Activated CD4-positive, CD25-positive, alpha-beta regulatory T cell treated with anti-CD3 and anti-CD28 coated beads, Interleukin-2, amount 50 U/mL, for 16 hours (primary cell): Measurements from ENCODE around the gene CEL.

Source experiments
- DNase-seq: peaks from one replicate; pipeline ENCODE4 v3.0.0-alpha.2; 2020; ENCODE audit warnings: low read depth, low spot score

Gene CEL

DNA sequence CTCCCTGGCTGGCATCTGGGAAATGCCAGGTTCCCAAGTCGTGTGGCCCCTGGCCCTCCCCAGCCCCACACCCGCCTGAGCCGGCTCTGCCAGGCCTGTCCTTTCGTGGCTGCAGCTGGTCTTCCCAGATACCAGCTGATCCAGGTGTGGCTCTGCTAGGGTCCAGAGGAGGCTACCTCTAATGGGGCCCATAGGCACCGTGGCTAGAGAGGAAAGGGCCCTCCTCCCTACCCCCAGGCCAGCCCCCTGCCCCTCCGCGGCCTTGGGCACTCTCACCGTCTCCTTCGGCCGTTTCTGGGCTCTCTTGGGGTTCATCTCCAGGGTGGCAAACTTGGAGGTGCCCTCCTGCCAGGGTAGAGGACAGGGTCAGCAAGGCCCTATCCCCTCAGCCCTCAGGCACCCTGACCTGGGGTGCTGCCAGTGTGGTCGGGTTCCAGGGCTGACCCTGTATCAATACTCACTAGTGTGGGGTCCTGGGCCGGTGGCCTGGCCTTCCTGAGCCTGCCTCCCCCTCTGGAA lies 42.3 kb downstream of the CEL start:
- no peak for DNase-seq

- no peak for DNase-seq
These were observed 43.1 kb downstream of the CEL start for GRCh38 chr9:133104718-133105460.

DNA sequence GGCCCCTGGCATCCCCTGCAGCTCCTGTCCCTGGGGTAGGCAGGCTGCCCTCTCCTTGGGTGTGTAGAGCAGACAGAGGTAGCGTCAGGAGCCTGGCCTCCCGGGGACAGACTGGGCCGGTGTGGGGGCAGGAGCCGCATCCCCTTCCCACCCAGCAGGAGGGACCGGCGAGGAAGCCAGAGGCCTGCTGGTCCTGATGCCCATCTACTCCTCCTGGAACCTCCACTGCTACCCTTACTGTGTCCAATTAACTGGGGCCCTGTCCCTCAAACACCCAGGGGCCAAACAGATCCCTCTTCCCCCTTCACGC lies 43.6 kb downstream of the CEL start:
- no peak for DNase-seq

- DNase-seq = no peak
These were observed 44.9 kb downstream of the CEL start for GRCh38 chr9:133106511-133107244.

DNA sequence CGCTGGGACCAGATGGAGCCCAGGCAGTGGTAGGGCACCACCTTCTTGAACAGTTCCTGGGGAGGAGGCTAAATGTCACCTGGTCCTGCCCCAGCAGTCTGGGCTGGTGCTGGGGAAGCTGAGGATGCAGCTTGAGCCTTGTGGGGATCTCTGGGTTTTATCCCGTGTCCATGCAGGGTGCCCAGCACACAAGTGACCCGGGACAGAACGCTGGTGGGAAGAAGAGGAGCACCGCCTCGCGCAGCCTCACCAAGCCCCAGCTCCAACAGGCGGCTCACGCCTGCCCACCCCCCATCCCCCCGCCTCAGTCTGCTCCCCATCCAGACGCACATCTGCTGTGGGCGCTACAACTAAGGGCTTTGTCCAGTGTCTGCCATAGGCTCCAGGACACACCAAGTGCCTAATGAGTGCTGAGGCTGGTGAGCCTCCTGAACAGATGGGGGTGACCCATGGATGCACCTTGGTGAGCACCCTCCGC lies 45.5 kb downstream of the CEL start:
- no peak for DNase-seq

DNA sequence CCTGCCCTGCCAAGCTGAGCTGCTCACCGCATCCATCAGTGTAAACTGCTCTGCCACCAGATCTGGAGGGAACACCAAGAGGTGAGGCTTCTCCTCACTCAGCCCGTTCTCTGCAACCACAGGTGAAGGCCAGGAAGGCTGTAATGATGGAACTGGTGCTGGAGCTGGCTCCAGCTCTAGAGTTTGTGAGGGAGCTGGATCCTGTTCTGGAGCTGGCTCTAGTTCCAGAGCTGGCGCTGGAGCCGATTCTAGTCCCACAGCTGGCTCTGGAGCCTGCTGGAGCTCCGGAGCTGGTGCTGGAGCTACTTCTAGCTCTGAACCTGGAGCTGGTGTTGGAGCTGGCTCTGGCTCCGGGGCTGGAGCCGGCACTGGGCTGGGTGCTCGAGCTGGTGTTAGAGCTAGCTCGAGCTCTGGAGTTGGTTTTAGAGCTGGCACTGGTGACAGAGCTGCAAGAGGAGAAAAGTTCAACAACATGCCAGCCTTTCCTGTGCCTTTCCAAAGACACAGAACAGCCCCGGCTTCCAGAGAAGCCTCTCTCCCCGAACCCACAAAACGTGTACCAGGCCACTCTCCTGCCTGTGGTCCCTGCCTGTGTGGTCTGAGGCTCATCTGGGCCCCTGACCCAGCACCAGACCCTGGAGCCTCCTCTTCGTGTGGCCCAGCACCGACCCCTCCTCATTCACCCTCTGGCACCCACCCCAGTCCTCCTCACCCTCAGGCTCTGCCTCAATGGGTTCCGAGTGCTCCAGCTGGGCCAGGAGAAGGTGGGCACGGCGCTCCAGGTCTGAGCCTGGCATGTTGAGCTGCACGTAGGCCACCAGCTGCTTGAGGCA lies 46.4 kb downstream of the CEL start:
- no peak for DNase-seq

DNA sequence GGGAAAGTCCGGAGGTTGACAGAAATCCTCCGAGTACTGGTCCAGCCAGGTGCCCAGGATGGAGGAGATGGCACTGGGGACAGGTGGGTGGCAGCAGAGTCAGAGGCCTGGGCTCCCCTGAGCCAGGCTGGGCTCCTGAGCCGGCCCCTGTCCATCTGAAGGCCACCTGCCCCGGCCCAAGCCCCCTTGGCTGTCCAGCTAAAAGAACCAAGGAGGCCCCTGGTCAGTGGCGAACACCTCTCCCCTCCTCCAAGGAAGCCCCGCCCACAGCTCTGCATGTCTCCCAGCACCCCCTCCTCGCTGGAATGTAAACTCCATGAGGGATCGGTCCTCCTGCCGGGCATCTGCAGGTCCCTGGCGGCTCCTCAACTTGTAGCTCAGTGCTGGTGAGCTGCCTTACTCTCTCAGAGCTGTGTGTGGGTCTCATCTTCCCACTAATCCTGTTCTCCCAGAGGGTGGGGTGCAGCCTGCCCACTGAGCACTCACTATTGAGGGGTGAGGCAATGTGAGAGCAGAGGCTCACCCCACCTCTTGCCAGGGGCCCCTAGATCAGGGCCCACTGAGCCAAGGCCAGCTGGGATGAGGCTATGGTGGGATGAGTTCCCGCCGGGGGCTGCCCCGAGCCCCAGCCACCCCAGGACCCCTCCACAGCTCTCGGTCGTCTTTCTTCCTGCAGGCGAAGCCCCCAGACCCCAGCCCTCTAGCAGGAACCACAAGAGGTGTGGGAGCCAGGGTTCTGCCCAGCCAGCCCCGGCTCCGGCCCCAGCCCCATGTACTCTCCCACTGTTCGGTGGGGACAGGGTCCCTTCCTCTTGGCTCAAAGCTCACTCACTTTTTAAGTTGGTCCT lies 47.2 kb downstream of the CEL start:
- no peak for DNase-seq

DNA sequence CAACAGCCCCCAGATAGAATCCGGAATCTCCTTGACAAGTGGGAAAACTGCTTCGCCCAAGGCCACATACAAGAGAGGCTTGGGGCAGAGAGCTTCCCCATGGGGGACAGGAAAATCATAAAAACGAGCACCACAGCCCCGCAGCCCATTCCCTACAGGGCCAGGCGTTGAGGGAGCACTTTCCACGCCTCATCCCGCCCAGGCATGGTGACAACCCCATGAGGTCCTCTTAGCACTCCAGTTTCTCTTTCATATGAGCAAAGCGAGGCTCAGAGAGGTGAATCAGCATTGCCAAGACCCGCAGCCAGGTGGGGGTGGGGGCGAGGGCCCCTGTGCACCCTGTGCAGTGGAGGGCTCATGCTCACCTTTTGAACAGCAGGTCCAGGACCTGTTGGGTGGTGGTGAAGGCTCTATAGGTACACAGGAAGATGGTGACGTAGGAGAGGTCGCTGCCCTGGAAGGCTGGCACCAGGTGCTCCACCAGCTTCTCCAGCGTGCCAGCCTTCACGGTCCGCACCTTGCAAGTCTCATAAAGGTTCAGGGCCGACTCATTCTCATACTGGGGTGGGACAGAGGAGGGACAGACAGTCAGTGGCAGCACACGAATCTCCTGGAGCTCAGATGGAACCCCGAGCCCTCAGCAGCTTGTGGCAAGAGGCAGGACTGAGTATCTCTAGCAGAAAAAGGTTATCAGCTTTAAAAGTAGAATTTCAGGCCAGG lies 48.3 kb downstream of the CEL start:
- no peak for DNase-seq

DNA sequence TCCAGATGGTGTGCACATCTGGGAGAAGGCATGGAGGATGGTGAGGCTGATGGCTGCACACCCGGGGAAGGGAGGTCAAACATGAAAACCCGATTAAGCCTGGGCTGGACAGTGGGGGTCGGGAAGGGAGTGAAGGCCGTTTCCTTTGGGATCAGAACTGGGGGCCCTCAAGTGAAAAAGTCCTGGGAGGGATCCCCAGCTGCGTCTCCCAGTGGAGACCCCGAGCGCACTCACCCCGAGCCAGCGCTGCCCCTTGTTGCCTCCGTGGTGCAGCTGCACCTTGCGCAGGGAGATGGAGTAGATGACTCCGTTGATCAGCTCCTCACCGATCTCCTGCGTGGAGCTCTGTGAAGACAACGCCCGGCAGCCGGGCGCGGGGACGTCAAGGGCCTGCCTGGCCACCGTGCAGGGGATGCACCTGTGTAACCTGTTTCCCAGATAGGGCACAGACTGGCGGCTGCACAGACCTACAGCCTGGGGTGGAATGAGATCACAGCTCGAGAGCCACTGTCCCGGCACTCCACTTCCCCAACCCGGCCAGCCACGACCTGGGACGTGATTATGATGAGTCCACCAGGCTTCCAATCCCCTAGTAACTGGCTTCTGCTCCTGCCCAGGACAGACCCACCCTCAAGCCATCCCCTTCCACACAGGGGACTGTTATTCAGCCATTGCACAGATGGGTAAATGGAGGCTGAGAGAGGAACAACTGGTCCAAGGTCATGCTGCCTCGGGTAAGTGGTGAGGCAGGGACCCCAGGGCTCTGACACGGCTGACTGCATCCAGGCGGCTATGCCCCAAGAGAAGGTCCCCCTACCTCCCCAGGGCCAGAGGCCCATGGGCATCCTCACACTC lies 50.3 kb downstream of the CEL start:
- DNase-seq = no peak

DNA sequence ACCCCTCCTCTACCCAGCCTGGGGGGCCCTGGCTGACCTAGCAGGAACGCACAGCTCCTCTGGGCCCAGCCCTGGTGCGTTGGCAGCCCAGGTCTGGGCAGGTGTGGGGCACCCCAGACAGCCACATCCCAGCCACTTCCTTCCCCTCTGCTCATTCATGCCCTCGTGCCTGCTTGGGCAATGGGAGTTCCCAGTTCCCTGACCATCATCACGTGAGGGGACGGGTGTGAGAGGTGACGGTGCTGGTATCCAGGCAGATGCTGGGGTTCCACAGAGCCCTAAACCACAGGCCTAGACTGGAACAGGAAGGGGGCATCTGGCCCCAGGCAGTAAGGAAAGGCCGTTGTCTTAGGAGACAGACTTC lies 50.9 kb downstream of the CEL start:
- DNase-seq = no peak

- no peak for DNase-seq
These were observed 51.6 kb downstream of the CEL start for GRCh38 chr9:133113163-133113948.

- no peak for DNase-seq
These were observed 52.4 kb downstream of the CEL start for GRCh38 chr9:133113949-133114885.

DNA sequence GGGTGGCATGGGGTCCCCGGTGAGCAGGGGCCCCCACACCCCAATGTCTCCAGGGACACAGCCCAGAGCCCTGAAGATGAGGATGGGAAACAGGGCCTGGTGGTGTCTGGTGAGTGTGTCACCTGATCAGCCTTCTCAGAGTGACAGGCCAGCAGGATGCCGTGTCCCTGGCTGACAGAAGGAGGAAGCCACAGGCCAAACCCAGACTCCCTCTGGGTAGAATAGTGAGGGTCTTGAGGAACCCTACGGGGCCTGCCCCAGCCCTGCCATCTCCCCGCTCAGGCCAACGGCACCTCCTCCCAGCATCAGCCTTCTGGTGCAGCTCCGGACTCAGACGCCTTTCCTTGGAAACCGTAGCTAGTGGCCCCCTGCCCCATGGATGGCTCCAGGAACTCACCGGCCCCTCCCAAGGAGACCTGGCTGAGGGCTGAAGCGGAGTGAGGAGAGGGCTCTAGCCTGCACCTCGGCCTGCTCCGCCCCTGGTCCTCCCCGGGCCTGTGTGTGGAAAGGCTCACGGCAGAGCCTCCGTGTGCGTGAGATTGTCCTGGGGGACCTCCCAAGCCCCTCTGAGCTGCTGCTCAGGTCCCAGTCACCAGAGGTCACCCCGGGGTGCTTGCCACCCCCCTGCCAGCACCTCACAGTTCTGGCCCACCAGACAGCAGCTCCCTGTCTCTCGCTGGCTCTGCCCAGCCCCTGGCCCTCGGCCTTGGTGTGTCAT lies 53.3 kb downstream of the CEL start:
- no peak for DNase-seq

GRCh38 chr9:133115604-133116345 lies 54.0 kb downstream of the CEL start:
- DNase-seq = peak; percentile 46

DNA sequence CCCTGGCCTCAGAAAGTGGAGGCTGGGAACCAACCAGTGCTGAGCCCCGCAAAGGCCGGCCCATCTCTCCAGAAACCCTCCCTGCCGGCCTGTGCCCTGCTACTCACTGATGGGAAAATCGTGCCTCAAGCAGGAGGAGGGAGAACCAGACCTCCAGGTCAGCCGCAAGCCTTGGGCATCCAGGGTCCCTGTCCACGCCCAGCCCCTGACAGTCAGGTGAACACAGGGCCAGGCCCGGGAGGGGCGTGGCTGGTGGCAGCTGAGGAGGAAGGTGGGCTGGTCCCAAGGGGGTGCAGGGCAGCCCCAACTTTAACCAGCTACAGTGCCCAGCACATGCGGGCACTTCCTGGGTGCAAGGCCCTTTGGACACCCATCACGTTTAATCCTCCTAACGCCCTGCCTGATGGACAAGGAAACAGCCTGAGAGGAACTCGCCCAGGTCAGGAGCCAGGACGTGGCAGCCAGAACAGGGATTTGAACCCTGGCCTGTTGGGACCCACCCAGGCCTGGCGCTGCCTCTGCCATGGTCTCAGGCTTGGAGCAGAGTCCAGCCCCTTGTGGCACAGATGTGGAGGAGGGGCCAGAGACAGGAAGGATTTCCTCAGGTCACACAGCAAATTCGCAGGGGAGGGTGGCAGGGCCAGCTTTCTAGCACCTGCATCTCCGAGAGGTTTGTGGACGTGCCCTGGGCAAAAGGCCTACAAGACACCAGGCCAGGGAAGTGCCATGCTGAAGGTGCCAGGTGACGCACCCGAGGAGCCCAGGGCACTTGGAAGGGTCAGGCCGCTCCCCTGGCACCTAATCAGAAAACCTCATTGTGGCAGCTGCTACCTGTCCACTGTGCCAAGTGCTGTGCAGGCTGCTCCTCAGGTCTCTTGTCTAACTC lies 54.8 kb downstream of the CEL start:
- DNase-seq = no peak
